PFSK-1 (cell line): ENCODE results near the gene FBXL2.

Experiments used
- FOXP2 ChIP-seq: optimal IDR thresholded peaks from 2 replicates; pipeline ENCODE3; 2011; ENCODE audit warnings: borderline replicate concordance, control low read depth, inconsistent platforms; ENCODE audit not compliant: insufficient read depth; ENCODE audit errors: extremely low read length, extremely low read depth
- POLR2AphosphoS5 ChIP-seq: IDR thresholded peaks from 2 replicates; pipeline ENCODE4 v1.6.1; 2012; ENCODE audit warnings: low read depth, mild to moderate bottlenecking, control low read depth, low read length, moderate library complexity
- TAF1 ChIP-seq: IDR thresholded peaks from 2 replicates; pipeline ENCODE4 v1.6.1; 2012; ENCODE audit warnings: low read length, control low read depth, borderline replicate concordance; ENCODE audit not compliant: insufficient read depth
- TF ChIP-seq, protein P1 (sequence below), 2 experiments: IDR thresholded peaks; 2 replicates each; pipeline versions ENCODE4 v1.6.1 to v1.8.0; 2011 to 2012; ENCODE audit warnings: low read depth in 2 of 2, low read length in 2 of 2, control low read depth in 1 of 2, inconsistent platforms in 1 of 2, mild to moderate bottlenecking in 1 of 2, moderate library complexity in 1 of 2; ENCODE audit not compliant: insufficient read depth in 1 of 2

- TF ChIP-seq POLR2AphosphoS5: no peak
- no peak for TF ChIP-seq FOXP2
- TF ChIP-seq TAF1: no peak
- TF ChIP-seq, protein P1, sequence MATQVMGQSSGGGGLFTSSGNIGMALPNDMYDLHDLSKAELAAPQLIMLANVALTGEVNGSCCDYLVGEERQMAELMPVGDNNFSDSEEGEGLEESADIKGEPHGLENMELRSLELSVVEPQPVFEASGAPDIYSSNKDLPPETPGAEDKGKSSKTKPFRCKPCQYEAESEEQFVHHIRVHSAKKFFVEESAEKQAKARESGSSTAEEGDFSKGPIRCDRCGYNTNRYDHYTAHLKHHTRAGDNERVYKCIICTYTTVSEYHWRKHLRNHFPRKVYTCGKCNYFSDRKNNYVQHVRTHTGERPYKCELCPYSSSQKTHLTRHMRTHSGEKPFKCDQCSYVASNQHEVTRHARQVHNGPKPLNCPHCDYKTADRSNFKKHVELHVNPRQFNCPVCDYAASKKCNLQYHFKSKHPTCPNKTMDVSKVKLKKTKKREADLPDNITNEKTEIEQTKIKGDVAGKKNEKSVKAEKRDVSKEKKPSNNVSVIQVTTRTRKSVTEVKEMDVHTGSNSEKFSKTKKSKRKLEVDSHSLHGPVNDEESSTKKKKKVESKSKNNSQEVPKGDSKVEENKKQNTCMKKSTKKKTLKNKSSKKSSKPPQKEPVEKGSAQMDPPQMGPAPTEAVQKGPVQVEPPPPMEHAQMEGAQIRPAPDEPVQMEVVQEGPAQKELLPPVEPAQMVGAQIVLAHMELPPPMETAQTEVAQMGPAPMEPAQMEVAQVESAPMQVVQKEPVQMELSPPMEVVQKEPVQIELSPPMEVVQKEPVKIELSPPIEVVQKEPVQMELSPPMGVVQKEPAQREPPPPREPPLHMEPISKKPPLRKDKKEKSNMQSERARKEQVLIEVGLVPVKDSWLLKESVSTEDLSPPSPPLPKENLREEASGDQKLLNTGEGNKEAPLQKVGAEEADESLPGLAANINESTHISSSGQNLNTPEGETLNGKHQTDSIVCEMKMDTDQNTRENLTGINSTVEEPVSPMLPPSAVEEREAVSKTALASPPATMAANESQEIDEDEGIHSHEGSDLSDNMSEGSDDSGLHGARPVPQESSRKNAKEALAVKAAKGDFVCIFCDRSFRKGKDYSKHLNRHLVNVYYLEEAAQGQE (IDR thresholded peaks at IDR 0.05; ENCODE audit: insufficient read depth in 1 of 2, low read depth in 2 of 2, low read length in 2 of 2): no peak
These were observed 148.2 kb downstream of the FBXL2 start for GRCh38 chr3:33425453-33425852.
